HG02642 (cell line): ENCODE data around the gene TSHZ3.

Experiments
- ATAC-seq: cut with Tn5 transposase; IDR thresholded peaks from one replicate; pipeline ENCODE4 v1.9.1; 2021; ENCODE audit warnings: mild to moderate bottlenecking; ENCODE audit not compliant: unreplicated experiment, poor library complexity

TSHZ3 gene

DNA sequence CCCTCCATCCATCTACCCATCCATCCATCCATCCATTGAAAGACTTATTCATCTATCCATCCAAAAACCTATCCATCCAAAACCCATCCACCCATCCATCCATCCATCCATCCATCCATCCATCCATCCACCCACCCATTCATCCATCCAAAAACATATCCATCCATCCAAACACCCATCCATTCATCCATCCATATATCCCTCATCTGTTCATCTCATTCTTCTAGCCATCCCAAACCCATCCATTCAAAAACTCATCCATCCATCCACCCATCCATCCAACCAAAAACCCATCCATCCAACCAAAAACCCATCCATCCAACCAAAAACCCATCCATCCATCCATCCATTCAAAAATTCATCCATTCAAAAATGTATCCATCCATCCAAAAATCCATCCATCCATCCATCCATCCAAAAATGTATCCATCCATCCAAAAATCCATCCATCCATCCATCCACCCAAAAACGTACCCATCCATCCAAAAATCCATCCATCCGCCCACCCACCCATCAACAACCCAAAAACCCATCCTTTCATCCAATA, 56.5 kb downstream of the TSHZ3 start:
- no peak for ATAC-seq

DNA sequence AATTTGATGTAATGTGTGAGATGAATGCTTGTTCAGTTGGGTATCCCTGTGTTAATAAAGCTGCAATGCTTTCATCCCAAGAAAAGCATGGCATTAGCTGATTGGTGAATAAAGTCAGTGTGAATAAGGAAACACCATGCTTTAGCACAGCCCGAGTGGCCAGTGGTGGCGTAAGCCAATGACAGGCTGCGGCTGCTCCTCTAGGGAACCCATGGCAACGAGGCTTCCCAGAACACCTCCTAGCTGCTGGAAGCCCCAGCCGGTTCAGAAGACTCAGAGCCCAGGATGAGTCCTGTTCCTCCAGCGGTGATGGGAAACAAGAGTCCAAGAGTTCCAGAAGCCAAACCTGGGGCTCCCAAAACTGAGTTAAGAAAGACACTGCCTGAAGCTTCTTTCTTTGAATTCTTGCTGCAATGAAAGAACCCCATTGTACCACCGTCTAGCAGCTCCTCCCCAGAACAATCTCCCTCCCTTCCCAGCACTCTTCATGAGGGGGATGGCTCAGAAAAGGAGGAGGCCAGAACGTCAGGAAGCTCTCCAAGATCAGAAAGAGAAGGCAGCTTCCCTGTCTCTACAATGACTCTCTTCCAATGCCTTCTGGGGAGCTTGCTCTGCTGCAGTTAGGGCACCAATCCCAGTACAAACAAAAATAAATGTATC, 58.2 kb downstream of the TSHZ3 start:
- ATAC-seq: no peak

DNA sequence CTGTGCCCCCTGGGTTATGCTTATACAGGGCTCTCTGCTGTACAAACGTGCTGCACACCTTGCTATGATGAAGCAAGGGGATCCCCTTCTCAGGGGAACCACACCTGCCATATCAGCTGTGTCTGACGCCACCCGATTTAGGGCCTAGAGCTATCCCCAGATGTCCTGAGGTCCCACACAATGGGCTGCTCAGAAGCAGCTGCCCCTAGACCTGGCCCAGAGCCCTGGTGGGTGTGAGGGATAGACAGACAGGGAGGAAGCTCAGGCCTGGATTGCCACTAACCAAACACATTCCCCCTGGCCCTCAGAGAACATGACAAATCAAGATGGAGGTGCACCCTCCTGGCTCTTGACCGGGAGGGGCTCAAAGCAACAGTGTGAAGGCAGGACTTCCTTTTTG, 59.3 kb downstream of the TSHZ3 start:
- no peak for ATAC-seq

DNA sequence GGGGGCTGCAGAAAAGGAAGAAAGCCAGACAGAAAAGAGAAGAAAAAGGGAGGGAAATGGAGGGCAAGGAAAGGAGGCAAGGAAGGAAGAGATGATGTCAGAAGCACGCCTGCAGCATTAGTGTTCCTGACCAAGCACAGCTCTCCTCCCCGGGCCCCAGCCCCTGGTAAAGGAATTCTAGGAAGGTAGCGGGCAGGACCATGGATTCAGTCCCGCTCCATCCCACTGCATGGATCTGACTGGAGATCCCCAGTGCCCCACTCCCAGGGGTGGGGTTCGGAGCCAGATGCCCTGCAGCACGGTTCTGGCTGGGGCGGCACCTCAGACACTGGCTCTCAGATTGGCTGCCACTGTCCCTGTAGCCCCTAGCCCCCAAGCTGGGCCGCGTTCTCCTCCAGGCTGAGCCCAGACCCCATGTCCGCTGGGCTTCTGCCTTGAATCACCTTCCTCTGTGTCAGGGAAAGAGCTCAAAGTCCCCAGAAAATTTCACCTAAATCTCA, 59.8 kb downstream of the TSHZ3 start:
- no peak for ATAC-seq

DNA sequence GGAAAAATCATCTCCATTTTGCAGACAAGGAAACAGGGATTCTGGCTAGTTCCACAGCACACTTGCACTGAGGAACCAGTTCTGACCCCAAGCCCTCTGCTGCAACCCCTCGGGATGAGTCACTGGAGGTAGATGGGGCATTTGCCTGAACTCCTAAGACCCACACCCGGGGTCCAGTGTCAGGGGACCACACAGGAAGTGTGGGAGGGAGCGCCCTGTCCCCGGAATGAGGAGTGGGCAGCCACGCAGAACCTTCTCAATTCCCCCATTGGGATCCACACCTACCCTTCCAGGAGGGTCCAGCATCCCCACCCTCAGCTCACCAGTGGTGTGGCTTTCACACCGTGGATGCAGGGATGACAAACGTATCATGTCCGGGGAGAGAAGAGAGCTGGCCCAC, 62.7 kb downstream of the TSHZ3 start:
- ATAC-seq: no peak

DNA sequence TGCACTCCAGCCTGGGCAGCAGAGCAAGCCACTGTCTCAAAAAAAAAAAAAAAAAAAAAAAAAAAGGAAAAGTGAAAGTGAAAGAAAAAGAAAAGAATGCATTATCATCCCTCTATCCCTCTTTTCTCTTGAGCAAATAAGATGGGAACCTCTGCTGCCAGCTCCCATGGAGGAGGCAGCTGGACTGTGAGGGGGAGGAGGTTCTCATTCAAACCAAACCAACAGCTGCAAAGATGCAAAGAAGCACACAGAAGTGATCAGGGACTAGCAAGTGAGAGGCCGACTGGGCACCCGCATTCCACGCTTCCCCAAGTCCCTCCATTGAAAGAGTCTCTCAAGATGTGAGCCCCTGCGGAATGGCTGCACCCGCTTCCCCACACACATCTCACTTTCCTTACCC, 63.5 kb downstream of the TSHZ3 start:
- ATAC-seq: no peak

DNA sequence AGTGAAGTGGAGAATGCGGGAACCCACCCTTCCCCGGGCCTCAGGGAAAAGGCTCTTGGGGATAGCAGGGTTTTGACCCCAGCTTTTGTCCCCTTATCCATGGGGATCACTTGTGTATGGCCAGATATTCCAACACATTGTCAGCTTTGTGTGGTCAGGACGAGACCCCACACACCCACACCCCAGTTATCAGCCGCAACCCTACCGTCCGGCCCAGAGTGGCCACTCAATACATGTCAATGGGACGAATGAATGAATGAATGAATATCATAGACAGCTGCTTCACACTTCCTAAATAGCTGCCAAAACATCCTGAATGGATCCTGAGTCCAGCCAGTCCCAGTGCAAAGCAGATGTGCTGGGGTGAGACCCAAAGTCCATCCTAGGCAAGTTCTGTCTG, 64.6 kb downstream of the TSHZ3 start:
- no peak for ATAC-seq

DNA sequence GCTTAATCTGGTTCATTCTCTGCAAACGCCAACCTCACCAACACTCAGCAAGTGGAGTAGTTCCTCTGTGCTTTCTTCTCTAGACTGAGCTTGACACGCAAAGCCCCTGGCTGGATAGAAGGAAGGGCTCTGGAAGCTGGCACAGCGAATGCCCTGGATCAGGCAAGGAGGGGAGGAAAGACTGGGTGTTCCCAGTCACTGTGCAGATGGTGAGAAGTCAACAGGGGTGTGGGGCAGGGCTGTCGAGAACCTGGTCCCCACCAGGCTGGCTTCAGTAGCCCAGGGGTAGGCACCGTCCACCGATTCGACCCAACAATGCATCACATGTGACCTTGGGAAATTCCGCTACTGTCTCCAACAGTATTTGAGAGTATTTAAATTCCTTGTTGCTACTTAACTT, 65.5 kb downstream of the TSHZ3 start:
- ATAC-seq: no peak

DNA sequence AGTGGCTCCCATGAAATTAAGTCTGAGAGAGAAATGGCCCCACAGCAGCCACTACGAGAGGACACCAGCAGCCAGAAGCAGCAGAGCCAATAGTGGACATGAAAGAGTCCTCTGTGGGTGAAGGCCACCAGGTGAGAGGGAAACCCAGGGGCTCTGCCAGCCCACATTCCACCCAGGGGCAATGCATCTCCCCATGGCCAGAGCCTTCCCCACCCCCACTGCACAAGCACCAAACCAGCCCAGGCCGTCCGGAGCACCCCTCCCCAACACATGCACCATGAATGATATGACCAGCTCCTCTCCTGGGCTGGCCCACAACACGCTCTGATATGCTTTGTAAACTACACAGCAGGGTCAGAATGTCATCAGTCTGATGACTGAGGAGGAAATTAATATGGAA, 66.9 kb downstream of the TSHZ3 start:
- ATAC-seq: no peak

DNA sequence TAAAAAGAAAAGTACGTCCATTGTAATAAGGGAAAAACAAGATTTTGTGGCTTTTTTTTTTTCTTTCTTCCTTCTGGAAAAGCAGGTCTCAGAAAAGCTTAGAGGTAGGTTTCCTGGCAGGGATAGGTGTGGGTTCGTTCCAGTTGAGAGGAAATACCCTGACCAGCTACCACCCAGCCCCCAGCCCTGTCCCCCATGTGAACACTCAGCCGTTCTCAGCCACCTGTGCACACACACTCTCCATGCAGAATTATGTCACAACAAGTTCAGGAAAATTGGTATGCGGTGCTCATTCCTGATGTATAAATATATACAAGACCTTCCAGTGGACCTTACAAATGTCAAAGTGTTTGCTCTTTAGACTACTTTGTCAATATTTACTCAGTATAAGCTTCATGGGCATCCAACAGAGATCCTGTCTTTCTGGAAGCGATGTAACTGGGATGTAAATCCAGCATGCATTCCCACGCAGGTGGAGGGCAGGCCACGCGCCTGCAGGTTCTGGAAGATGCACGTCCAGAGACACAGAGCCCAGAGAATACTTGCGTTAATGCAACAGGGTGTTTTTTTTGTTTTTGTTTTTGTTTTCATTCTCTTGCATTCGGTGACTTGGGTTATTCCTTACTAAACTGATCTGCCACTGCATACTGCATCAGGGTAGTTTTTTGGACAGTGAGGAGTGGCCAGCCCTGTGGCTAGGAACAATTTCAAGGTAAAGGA, 68.8 kb downstream of the TSHZ3 start:
- no peak for ATAC-seq

DNA sequence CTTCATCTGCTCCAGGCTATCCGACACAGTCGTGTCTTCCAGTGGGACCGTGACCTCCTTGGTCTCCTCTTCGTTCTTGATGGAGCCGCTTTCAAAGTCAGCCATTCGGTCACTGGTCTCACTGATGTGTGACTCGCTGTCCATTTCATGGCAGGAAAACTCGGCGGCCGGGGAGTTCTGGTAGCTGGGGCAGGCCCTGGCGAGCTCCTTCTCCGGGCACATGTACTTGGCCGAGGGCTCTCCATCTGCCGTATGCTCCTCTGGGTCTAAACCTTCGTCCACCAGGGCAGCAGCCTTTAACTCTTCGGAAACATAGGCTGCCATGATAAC, 69.8 kb downstream of the TSHZ3 start:
- no peak for ATAC-seq

DNA sequence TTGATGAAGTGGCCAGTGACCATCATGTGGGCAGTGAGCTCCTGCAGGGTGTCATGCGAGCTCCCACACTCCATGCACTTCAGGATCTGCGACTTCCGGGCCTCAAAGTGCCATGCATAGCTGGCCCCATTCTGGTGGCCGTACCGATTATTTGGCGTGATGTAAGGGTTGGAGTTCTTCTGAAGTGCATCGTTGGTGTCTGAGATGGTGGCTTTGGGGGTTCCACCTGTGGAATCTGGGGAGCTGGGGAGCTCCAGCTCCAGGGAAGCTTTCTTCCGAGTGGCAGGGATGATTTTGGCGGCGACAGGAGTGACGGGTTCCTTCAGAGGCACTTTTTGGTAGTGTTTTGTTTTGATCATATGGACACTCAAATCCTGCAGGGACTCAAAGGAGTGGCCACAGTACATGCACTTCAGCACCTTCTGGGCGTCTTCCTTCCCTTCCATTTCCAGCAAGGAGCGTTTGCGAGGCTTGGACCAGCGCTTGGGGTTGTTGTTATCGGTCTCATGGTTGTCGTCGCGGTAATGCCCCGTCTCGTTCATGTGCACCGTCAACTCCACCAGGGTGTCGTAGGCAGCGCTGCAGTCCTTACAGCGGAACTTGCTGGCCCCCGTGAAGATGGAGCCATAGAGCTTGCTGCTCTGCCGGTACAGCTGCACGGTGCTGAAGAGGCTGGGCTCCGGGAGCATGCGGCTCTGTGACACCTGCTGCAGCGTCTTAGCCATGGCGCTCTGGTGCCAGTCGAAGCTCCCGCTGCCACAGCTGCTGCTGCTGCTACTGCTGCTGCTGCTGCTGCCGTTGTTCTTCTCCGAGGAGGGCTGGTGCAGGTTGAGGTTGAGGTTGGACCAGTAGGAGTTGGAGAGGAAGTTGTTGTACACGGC, 70.4 kb downstream of the TSHZ3 start:
- no peak for ATAC-seq

DNA sequence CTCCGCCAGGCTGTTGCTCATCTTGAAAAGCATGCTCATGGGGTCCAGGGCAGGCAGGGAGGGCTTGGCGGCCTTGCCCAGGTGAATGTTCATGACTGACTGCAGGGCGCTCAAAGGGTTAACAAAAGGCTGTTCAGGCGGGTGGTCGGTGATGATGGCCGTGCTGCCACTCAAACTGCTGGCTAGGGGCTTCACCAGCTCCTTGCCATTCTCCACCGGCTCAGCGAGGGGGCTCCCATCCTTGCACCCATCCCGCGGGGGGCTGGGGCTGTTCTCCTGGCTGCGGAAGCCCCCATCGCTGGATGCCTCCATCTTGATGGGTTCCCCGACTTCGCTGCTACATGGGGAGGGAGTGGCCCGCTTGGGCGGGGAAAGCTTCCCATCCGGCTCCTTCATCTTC, 71.7 kb downstream of the TSHZ3 start:
- ATAC-seq: no peak

DNA sequence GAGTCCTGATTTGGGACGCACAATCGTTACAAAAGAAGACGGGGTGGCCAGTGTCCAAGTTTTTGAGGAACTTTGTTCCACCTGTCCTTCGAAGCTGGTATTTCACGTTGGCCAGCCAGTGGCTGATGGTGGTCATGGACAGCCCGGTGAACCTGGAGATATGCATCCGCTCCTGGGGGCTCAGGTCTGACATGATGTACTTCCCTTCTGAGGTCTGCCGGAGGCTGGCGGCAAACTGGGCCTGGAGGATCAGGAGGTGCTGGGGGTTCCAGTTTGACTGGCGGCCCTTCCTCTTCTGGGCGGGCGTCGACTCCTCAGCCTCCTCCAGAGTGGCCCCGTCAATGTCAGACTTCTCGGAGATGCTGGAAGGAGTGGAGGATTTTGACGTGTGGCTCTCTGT, 72.4 kb downstream of the TSHZ3 start:
- ATAC-seq: no peak

DNA sequence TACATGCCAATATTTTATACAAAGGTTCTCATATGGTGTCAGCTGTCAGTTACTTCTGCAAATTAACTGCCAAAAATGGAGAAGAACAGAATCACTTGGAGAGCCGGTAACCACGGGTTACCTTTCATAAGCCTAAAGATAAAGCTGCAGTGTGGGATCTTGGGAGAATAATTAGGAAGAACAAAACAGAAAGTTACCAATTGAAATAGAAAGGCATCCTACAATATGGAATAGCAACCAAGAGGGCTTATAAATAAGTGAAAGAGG, 74.2 kb downstream of the TSHZ3 start:
- ATAC-seq: no peak

DNA sequence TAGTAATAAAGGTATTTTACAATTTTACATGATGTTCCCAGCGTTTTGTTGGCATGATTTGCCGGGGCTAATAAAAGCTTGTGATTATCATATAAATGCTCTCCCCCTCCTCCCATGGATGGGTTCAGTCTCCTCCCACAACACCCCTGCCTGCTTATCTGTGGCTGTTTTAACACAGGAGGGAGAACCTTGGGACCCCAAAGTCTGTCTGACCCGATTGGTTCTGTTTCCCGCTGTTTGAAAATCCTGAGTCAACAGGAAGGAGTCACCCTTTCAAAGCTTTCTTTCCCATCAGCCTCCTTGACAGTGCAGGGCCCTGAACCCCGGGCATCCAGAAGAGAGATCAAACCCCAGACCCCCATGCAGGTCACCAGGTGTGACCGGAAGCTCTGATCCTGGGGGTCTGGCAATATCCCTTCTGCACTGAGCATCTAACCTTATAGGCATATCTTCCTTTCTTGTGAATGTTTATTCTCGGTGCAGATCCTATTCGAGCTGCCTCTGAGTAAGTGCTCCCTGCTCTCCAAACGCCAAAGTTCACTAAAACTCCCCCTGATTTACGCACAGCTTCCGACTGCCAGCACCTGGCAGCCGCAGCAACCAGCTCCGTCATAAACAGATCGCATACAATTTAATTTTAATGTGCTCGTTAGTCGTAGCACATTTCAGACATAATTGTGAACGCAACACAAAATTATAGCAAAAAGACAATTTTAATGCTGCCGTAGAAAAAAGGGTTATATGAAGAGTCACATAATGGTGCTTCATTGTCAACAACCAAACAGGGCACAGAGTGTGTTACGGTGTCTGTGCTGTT, 74.8 kb downstream of the TSHZ3 start:
- no peak for ATAC-seq

DNA sequence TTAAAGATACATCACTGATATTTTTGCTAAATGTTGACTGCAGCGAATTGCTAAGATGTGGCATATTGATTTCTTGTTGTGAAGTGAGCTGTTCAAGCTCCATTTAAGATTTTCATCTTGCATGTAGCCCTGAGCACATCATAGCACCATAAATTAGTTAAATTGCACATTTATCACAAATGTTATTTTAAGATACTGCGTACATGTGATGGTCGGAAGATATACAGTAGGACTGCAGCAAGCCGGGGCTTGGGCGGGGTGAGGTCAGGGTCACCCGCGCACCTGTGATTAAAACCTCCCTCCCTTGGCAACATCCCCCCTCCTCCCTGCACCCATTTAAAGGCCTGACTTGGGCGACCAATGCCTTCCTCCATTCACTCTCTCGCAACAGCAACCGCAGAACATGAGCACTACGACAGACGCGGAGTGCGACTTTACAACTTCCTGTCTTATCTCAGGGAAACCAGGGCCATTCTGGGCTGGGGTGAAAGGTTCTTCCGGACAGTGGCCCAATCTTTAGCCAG, 76.6 kb downstream of the TSHZ3 start:
- no peak for ATAC-seq

DNA sequence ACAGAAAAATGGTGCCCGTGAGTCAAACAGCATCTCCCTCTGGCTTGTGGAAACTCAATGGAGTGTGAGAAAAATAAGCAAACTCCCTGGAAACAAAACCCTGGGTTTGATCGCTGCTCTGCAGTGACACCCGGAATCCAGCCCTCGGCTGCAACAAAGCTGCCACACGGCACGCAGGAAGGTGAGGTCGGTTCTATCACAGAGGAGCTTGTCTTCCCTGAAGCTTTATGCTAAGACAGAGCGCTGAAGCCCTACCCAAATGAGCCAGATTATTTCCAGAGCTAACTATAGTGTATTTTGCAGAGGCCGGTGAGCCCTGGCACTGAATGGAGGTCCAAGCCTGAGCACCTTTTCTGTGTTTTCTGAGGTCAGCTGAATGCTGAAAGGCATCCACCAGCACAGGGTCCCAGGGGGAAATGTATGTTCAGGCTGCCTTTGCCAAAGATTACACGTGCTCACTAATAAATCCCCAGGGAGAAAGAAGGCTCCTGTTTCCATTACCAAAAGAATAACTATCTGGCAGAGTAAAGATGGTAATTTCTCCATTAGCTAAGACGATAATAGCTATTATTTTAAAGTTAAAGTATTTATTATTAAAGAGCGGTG, 77.8 kb downstream of the TSHZ3 start:
- no peak for ATAC-seq

DNA sequence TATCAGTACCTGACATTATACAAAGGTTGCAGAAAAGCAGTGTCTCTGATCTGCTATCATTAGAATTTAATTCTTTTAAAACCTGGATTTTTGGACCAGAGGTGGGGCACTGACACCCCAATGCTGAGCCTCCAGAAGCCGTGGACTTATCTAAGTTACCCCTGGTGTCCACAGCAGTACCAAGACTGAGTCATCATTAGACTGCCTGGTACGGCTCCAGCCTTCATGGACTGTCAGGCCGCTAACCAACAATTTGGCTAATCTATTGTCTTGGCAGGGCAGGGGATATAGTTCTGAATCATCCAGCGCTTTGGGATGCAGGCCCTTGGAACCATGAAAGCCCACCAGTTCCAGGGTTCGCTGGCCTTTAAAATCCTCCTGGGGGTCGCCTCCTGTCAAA, 78.3 kb downstream of the TSHZ3 start:
- no peak for ATAC-seq
